Heart left ventricle (tissue), 13 donors: ENCODE measurements around the gene PIP5K1C.

Experiments used
- CTCF ChIP-seq, 12 donors: fragments of 200-600 bp; sonication (generic) in 4 of 12; IDR thresholded peaks; one replicate each; pipeline versions ENCODE4 v1.5.0 to v1.8.0; 2018 to 2022; ENCODE audit warnings: antibody characterized with exemption in 12 of 12, mild to moderate bottlenecking in 5 of 12
- POLR2A ChIP-seq, 2 donors: fragments of 450-650 bp; IDR thresholded peaks; one replicate each; pipeline ENCODE4 v1.6.1; 2017; ENCODE audit warnings: antibody characterized with exemption in 2 of 2, mild to moderate bottlenecking in 2 of 2, moderate library complexity in 2 of 2
- donor health status: ischemic (EF 13 %, LVEDD 7.1; RV severe dilation, severe dysfunction).
- donor health status: DM: no; HTN: yes; CAD: no.
- donor health status: DM: no; HTN: no; CAD: no.
- donor health status: ischemic (EF 25% LVEDD 6.9; RV normal size, moderate dysfunction).
- donor health status: ischemic (EF 25% LVEDD 5.7; RV mildly dilated, moderate dysfunction).
- donor health status: ischemic (EF 35%, LVEDD 5.7; RV mildly dilated, moderate dysfunction).
- donor health status: nonischemic (EF 11% LVEDD 7.7; RV severe dilation, severe dysfunction).
- donor health status: DM: yes; HTN: yes; CAD: no.
- donor health status: PGD.
- donor health status: ischemic (EF 29% LVEDD 5.4; RV normal size, mild dysfunction).
- donor health status: nonischemic (EF 23%, LVEDD 6.1; RV moderate dilation, normal function).

DNA sequence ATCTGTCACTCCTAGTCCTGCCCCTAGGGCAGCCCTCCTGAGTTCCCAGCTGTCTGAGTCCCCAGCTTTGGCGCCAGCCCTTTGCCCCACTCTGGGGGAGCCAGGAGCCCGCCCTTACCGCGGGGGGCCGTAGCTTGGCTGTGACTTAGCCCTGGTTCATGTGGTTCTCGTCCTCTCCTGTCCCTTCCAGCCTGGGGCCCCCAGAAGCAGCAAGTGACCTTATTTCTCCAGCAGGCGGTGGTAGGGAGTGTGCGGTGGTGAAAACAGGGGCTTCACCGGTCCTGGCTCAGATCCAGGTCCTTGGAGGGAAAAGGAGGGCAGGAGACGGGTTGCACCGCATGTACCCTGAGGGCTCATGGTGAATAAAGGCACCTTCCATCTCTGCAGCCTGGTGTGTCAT is 107.1 kb downstream of the PIP5K1C start:
- no peak for TF ChIP-seq CTCF (IDR thresholded peaks at IDR 0.05)
- TF ChIP-seq POLR2A (IDR thresholded peaks at IDR 0.05): no peak
